Measurements from ENCODE around the gene ICAM2. TPM values are rescaled to one million over a fixed set of nuclear protein-coding genes. Genes with fewer than 3 reads are reported as not detected.
"Not testable (repeated sequence)": the region's sequence is repeated elsewhere in the genome, so short reads cannot be mapped to it uniquely, and the experiment has no call there.

The ICAM2 gene
- total RNA-seq, 1 experiment from 2014 or later, result not detected

- no peak for DNase-seq (ENCODE audit: extremely low read depth, low read depth)
These were observed 5.0 kb downstream of the ICAM2 start for GRCh38 chr17:64015447-64015846.

GRCh38 chr17:64009571-64010402, 10.6 kb downstream of the ICAM2 start:
- no peak for DNase-seq (ENCODE audit: extremely low read depth, low read depth)

GRCh38 chr17:64008830-64009229, 11.6 kb downstream of the ICAM2 start:
- DNase-seq (ENCODE audit: extremely low read depth, low read depth), result no peak

GRCh38 chr17:64008346-64008745, 12.1 kb downstream of the ICAM2 start:
- no peak for DNase-seq (ENCODE audit: extremely low read depth, low read depth)

- DNase-seq (ENCODE audit: extremely low read depth, low read depth), result no peak
These were observed 12.6 kb downstream of the ICAM2 start for GRCh38 chr17:64007838-64008282.

GRCh38 chr17:64007089-64007837, 13.2 kb downstream of the ICAM2 start:
- DNase-seq (ENCODE audit: extremely low read depth, low read depth), result not testable (repeated sequence)

- DNase-seq (ENCODE audit: extremely low read depth, low read depth), result no peak
These were observed 13.9 kb downstream of the ICAM2 start for GRCh38 chr17:64006361-64007088.

- no peak for DNase-seq (ENCODE audit: extremely low read depth, low read depth)
These were observed 14.7 kb downstream of the ICAM2 start for GRCh38 chr17:64005734-64006167.

GRCh38 chr17:64004903-64005733, 15.3 kb downstream of the ICAM2 start:
- no peak for DNase-seq (ENCODE audit: extremely low read depth, low read depth)

GRCh38 chr17:64004218-64004770, 16.1 kb downstream of the ICAM2 start:
- no peak for DNase-seq (ENCODE audit: extremely low read depth, low read depth)

GRCh38 chr17:64003526-64004121, 16.8 kb downstream of the ICAM2 start:
- DNase-seq (ENCODE audit: extremely low read depth, low read depth), result no peak

GRCh38 chr17:64002658-64003525, 17.5 kb downstream of the ICAM2 start:
- no peak for DNase-seq (ENCODE audit: extremely low read depth, low read depth)

- DNase-seq (ENCODE audit: extremely low read depth, low read depth), result no peak
These were observed 18.5 kb downstream of the ICAM2 start for GRCh38 chr17:64001763-64002529.

GRCh38 chr17:64001091-64001579, 19.3 kb downstream of the ICAM2 start:
- DNase-seq (ENCODE audit: extremely low read depth, low read depth), result no peak

GRCh38 chr17:63999680-64000531, 20.5 kb downstream of the ICAM2 start:
- DNase-seq (ENCODE audit: extremely low read depth, low read depth), result no peak
